ENCODE results near the gene TENM3.

TENM3 gene

DNA sequence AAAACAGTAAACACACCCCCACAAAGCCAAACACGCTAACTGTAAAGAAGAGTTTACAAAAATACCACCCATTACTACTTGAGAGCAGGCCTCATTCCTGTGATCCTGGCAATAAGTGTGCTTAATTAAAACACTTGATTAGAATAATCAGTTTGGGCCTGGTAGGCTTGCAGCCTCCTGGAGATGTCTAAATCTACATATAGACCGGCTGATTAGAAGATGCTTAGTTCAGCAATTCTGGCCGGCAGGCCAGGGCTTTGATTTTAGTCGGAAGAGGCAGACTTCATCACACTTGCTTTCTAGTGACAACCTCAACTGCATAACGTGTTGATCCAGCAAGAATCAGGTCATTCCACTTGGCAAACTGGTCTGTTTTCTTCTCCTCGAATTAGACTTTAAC lies 560.0 kb downstream of the TENM3 start:
- H3K27ac ChIP-seq (ENCODE audit: low read depth, low read length): no peak overlapping the region
- H3K4me1 ChIP-seq (ENCODE audit: control insufficient read depth, insufficient read depth, low read length, unreplicated experiment): no peaks in the 10 kb centered on the region
- H3K4me3 ChIP-seq (ENCODE audit: low read depth, low read length): no peak overlapping the region
- no peaks in the 10 kb centered on the region for H3K79me2 ChIP-seq (ENCODE audit: control insufficient read depth, insufficient read depth, low read length, unreplicated experiment)
- no peak overlapping the region for H2AFZ ChIP-seq (ENCODE audit: low read length, unreplicated experiment)
- peaks cover 11% of the 10 kb centered on the region; the same call in 1 of the 2 replicates for H3K36me3 ChIP-seq (ENCODE audit: insufficient read depth, low read length)
- no peaks in the 10 kb centered on the region for H3K27me3 ChIP-seq (ENCODE audit: insufficient read depth, low read length)

DNA sequence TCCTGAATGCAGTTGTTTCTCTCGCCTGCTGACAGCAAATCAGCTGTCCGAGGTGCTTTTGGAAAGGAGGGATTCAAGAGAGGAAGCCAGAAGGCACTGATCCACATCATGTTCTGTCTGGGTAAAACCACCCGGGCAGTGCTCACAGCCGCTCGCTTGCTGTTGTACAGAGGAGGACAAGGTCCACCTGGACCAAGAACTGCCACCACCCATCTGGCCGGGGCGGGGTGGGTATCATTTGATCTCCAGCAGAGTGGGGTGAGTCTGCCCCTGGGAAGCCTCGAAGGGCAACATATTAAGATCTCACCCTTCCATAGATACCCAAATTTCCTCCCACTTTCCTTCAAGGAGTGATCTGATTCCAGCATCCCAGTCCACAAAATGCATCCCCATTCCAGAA lies 560.9 kb downstream of the TENM3 start:
- H3K4me1 ChIP-seq (ENCODE audit: control insufficient read depth, insufficient read depth, low read length, unreplicated experiment): no peaks in the 10 kb centered on the region
- H3K27me3 ChIP-seq (ENCODE audit: insufficient read depth, low read length): no peaks in the 10 kb centered on the region

DNA sequence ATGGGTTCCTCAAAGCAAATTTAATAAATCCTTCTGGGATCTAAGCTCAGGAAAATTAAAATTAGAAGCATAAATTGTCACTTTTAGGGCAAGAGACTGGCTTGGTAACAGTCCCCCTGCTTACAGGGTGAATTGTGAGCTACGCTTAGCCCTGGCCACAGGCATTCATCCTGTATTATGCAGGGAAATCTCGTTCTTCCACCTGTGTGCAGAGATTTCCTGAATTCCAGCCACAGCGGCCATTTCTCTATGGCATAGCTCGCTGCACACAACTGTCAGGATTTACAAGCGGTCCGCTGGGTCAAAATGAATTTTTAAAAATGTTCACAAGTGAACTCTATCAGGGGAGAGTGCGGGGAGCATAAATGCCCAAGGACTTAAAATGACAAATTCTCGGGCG lies 562.1 kb downstream of the TENM3 start:
- no peaks in the 10 kb centered on the region for H3K4me1 ChIP-seq (ENCODE audit: control insufficient read depth, insufficient read depth, low read length, unreplicated experiment)
- H3K36me3 ChIP-seq (ENCODE audit: insufficient read depth, low read length): 0 out of 2 replicates have a peak, but pooled peaks cover 1% of the 10 kb centered on the region
- H2AFZ ChIP-seq (ENCODE audit: low read length, unreplicated experiment): no peak overlapping the region
- H3K4me3 ChIP-seq (ENCODE audit: low read depth, low read length): no peak overlapping the region
- no peaks in the 10 kb centered on the region for H3K79me2 ChIP-seq (ENCODE audit: control insufficient read depth, insufficient read depth, low read length, unreplicated experiment)
- no peaks in the 10 kb centered on the region for H3K27me3 ChIP-seq (ENCODE audit: insufficient read depth, low read length)
- H3K27ac ChIP-seq (ENCODE audit: low read depth, low read length): no peak overlapping the region

More for the DNA sequence above, 560.9 kb downstream of the TENM3 start:
- Histone ChIP-seq H3K36me3 (ENCODE audit: insufficient read depth, low read length) (peaks cover 7% of the 10 kb centered on the region; the same call in 1 of the 2 replicates), H3K79me2 (ENCODE audit: control insufficient read depth, insufficient read depth, low read length, unreplicated experiment) (no peaks in the 10 kb centered on the region), H3K4me3 (ENCODE audit: low read depth, low read length) (no peak overlapping the region), H2AFZ (ENCODE audit: low read length, unreplicated experiment) (no peak overlapping the region), H3K27ac (ENCODE audit: low read depth, low read length) (no peak overlapping the region)

DNA sequence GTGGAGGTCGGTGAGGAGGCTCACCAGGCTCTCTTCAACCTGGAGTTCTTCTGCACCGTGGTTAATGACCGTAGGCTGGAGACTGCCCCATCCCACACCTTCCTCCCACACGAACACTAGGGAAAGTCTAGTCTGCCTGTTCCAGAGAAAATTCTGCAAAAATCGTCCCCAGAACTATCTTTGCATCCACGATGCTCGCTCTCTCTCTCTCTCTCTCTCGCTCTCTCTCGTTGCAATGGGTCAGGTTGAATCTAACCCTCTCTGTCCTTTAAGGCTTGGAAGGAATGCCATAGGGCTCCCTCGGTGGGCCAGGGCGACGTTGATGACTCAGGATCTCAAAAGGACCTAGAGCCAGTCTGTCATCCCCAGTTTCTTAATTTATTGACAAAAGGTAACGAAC lies 562.5 kb downstream of the TENM3 start:
- no peaks in the 10 kb centered on the region for H3K36me3 ChIP-seq (ENCODE audit: insufficient read depth, low read length)
- no peaks in the 10 kb centered on the region for H3K4me1 ChIP-seq (ENCODE audit: control insufficient read depth, insufficient read depth, low read length, unreplicated experiment)
- H3K27ac ChIP-seq (ENCODE audit: low read depth, low read length): no peak overlapping the region
- peak overlapping the region; percentile 48 for H2AFZ ChIP-seq (ENCODE audit: low read length, unreplicated experiment)
- H3K27me3 ChIP-seq (ENCODE audit: insufficient read depth, low read length): no peaks in the 10 kb centered on the region
- peak overlapping the region; percentile 82; the same call in 1 of the 2 replicates for H3K4me3 ChIP-seq (ENCODE audit: low read depth, low read length)
- H3K79me2 ChIP-seq (ENCODE audit: control insufficient read depth, insufficient read depth, low read length, unreplicated experiment): no peaks in the 10 kb centered on the region

DNA sequence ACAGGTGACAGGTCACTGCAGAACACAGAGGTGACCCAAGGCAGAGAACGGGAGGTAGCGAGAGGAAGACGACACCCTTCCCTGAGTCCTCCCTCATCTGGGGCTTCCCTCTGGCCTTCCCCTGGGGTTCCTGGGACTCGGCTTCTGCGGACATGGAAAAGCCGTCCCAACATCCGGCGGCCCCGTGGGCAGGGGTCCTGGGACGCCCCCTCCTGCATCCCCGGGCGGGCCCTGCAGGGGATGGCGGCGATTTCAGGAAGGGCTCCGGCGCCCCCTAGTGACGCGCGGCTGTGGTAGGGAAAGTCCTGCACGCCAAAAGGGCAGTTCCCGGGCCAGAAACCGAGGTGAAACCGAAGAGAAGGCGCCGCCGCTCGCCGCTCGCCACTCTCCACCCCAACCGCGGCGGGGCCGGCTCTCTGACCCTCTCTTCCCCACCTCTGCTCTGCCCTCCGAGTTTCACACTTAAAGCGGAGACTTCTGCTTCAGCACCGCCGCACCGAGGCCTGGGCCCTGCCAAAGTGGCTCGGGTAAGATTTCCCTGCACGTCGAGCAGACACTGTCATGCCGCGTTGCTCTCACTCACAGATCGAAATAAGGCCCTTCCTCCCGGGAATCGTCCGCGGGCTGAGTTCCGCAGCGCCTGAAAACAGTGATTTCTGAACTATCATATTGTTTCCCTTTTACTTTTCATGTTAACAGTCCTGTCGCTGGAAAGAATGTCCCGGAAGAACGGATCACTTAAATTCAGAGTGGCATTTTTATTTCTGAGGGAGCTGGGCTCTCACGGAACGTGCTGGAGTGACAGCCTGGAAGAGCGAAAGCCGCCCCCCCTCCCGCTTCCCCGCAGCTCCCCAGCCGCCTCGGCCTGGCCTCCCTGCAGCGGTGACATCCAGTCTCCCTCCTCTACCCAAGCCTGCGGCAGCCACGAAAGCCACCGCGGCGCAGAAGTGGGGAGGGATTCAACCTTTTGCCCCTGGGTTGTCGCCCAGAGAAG lies 563.4 kb downstream of the TENM3 start:
- peak overlapping the region; percentile 82 for H3K4me3 ChIP-seq (ENCODE audit: low read depth, low read length)
- H3K27ac ChIP-seq (ENCODE audit: low read depth, low read length): no peak overlapping the region
- H2AFZ ChIP-seq (ENCODE audit: low read length, unreplicated experiment): peak overlapping the region; percentile 99
- H3K79me2 ChIP-seq (ENCODE audit: control insufficient read depth, insufficient read depth, low read length, unreplicated experiment): no peaks in the 10 kb centered on the region
- no peaks in the 10 kb centered on the region for H3K27me3 ChIP-seq (ENCODE audit: insufficient read depth, low read length)
- no peaks in the 10 kb centered on the region for H3K4me1 ChIP-seq (ENCODE audit: control insufficient read depth, insufficient read depth, low read length, unreplicated experiment)
- no peaks in the 10 kb centered on the region for H3K36me3 ChIP-seq (ENCODE audit: insufficient read depth, low read length)

DNA sequence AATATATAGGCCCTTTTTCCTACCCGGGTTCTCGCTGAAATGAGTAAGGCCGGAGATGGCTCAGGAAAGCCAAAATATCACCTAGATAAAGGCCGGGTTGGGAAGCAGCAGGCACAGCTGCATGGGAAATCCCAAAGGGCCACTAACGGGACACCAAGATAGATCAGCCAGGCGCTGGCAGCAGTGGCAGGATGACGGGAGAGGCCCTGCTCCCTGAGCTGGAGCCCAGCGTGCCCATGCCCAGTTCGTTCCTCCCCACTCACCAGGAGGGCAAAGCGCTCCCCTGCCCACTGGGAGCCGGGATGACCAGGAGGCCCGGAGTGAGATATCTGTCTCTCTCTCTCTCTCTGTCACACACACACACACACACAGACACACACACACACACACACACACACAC lies 564.1 kb downstream of the TENM3 start:
- no peak overlapping the region for H2AFZ ChIP-seq (ENCODE audit: low read length, unreplicated experiment)
- peak overlapping the region; percentile 82; the same call in 1 of the 2 replicates for H3K4me3 ChIP-seq (ENCODE audit: low read depth, low read length)

DNA sequence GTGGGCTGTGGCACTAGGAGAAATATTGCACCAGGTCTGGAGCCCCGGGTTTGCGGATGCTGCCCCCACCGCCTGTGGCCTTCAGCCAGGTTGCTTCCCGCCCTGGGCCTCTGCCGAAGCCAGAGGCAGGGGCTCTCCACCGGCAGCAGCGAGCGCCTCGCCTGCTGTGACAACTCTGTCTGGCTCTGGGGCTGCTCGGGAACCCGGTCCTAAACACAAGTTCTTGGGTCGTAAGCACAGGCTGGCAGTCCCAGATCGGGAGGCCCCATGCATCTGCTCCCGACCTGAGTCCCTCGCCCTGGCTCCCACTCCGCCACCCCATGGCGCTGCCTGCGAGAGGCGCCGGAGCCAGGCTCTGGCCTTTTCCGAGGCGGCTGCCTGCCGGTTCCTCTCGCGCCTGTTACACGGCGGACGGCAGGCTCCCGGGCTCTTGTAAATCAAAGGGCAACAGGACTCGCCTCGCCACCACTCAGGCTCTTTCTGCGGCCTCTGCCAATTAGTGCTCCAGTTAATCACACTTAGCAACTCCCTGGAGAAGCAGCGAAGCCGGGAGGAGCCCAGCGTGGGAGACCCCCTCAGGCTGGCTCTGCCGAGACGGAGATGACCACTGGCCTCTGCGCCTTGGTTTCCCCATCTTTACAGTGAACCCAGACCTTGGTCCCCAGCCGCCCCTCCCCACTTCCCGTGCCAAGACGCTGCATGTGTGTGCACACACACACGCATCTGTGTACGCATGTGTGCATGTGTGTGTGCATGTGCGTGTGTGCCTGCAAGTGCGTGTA lies 564.8 kb downstream of the TENM3 start:
- H3K36me3 ChIP-seq (ENCODE audit: insufficient read depth, low read length): no peaks in the 10 kb centered on the region
- H3K79me2 ChIP-seq (ENCODE audit: control insufficient read depth, insufficient read depth, low read length, unreplicated experiment): no peaks in the 10 kb centered on the region
- no peak overlapping the region for H3K27ac ChIP-seq (ENCODE audit: low read depth, low read length)
- H2AFZ ChIP-seq (ENCODE audit: low read length, unreplicated experiment): no peak overlapping the region
- H3K27me3 ChIP-seq (ENCODE audit: insufficient read depth, low read length): no peaks in the 10 kb centered on the region
- no peaks in the 10 kb centered on the region for H3K4me1 ChIP-seq (ENCODE audit: control insufficient read depth, insufficient read depth, low read length, unreplicated experiment)
- H3K4me3 ChIP-seq (ENCODE audit: low read depth, low read length): no peak overlapping the region

More for the DNA sequence above, 564.1 kb downstream of the TENM3 start:
- Histone ChIP-seq H3K4me1 (ENCODE audit: control insufficient read depth, insufficient read depth, low read length, unreplicated experiment) (no peaks in the 10 kb centered on the region), H3K27ac (ENCODE audit: low read depth, low read length) (no peak overlapping the region), H3K36me3 (ENCODE audit: insufficient read depth, low read length) (no peaks in the 10 kb centered on the region), H3K27me3 (ENCODE audit: insufficient read depth, low read length) (no peaks in the 10 kb centered on the region), H3K79me2 (ENCODE audit: control insufficient read depth, insufficient read depth, low read length, unreplicated experiment) (no peaks in the 10 kb centered on the region)

DNA sequence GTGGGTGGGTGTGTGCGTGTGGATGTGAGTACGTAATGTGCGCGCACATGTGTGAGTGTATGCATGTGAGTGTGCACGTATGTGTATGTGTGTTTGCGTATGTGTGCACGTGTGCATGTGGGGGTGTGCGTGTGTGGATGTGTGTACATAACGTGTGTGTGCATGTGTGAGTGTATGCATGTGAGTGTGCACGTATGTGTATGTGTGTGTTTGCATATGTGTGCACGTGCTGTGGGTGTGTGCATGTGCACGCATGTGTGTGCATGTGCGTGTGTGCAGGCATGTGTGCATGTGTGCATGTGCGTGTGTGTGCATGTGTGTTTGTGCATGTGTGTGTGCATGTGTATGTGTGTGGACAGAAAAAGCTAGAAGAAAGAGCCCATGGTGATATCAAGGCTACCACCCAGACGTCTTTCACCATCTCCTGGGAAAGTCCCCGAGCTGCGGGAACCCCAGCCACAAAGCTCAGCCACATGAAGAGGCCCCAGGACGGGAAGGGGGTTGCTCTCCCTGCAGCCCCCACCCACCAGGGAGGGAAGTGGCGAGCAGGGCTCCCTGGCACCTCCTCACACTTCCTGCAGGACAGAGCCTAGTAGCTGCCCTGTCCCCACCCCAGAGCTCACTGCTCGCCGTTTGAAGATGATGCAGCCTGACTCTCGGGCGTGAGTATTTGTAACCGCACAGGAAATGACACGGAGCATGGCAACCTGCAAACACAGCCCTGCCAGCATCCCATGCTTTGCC lies 565.6 kb downstream of the TENM3 start:
- Histone ChIP-seq H3K27me3 (ENCODE audit: insufficient read depth, low read length) (no peaks in the 10 kb centered on the region), H3K27ac (ENCODE audit: low read depth, low read length) (no peak overlapping the region), H3K4me3 (ENCODE audit: low read depth, low read length) (no peak overlapping the region), H3K36me3 (ENCODE audit: insufficient read depth, low read length) (no peaks in the 10 kb centered on the region), H2AFZ (ENCODE audit: low read length, unreplicated experiment) (no peak overlapping the region), H3K4me1 (ENCODE audit: control insufficient read depth, insufficient read depth, low read length, unreplicated experiment) (no peaks in the 10 kb centered on the region), H3K79me2 (ENCODE audit: control insufficient read depth, insufficient read depth, low read length, unreplicated experiment) (no peaks in the 10 kb centered on the region)

DNA sequence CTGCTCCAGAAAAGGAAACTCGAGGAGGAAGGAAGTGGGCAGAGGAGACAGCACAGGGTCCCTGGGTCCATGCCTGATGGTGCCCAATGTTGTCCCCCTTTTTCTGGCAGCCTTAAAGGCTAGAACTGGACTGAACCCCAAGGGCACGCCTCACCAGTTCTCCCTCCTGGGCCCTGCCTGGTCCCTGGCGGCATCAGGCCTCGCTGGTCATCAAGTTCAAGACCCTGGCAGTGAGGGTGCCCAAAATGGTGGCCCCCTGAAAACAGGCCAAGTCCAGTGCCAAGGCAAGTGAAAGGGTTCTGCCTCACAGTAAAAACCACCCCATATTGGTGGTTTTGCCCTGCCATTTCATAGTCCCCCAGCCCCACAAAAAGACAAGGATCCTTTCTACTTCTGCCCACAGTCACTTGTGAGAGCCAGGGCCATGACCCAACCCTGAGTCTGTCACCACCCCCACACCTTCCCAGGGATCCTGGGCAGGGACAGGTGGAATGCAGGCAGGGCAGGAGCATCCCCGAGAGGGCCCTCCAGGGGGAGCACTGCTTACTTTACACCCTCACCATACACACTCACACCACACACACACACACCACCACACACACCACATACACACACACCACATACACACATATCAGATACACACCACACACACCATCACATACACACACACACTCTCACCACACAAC lies 566.4 kb downstream of the TENM3 start:
- Histone ChIP-seq H2AFZ (ENCODE audit: low read length, unreplicated experiment) (no peak overlapping the region), H3K79me2 (ENCODE audit: control insufficient read depth, insufficient read depth, low read length, unreplicated experiment) (no peaks in the 10 kb centered on the region), H3K27me3 (ENCODE audit: insufficient read depth, low read length) (no peaks in the 10 kb centered on the region), H3K36me3 (ENCODE audit: insufficient read depth, low read length) (no peaks in the 10 kb centered on the region), H3K4me1 (ENCODE audit: control insufficient read depth, insufficient read depth, low read length, unreplicated experiment) (no peaks in the 10 kb centered on the region), H3K27ac (ENCODE audit: low read depth, low read length) (no peak overlapping the region), H3K4me3 (ENCODE audit: low read depth, low read length) (no peak overlapping the region)
